Measurements from ENCODE around the gene DDI2.

DNA sequence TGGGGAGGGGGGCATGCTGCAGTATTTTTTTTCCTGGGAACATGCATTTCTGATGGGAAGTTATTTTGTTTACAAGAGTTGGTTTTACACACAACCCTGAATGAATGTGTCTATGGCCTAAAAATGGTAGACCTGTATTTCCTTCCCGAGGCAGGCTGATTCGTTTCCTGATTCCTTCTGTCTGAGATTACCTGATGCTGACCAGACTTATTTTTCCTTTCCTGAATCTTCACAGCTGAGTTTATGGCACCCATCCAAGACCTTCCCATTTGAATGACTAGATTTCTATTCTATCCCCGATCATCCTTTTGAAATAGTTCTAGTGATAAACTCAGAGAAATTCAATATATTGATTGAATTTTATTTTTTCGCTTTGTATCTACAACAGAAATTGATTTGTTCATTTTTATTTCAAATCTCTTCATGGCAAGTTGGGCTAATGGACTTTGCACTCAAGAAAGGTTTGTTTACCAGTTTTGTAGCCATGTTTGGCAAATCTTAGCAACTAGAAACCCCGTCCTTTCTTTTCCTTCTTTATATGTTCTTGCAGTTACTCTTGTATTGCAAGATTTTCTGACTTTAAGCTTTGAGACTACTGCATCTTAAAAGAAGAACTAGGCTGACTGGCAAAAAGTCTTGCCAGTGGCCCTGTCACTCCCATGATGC, 51.0 kb downstream of the DDI2 start:
- TF ChIP-seq, protein P1, sequence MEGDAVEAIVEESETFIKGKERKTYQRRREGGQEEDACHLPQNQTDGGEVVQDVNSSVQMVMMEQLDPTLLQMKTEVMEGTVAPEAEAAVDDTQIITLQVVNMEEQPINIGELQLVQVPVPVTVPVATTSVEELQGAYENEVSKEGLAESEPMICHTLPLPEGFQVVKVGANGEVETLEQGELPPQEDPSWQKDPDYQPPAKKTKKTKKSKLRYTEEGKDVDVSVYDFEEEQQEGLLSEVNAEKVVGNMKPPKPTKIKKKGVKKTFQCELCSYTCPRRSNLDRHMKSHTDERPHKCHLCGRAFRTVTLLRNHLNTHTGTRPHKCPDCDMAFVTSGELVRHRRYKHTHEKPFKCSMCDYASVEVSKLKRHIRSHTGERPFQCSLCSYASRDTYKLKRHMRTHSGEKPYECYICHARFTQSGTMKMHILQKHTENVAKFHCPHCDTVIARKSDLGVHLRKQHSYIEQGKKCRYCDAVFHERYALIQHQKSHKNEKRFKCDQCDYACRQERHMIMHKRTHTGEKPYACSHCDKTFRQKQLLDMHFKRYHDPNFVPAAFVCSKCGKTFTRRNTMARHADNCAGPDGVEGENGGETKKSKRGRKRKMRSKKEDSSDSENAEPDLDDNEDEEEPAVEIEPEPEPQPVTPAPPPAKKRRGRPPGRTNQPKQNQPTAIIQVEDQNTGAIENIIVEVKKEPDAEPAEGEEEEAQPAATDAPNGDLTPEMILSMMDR (IDR thresholded peaks at IDR 0.05), result no peak
- no peak for TF ChIP-seq POLR2A (IDR thresholded peaks at IDR 0.05)
- TF ChIP-seq POLR2AphosphoS5 (IDR thresholded peaks at IDR 0.05), result no peak

All from breast epithelium (tissue), 3 donors.